Mesenchymal stem cell (in vitro differentiated cells and primary cell): ENCODE measurements around the gene MT1A.
"Not testable (repeated sequence)": the region's sequence is repeated elsewhere in the genome, so short reads cannot be mapped to it uniquely, and the experiment has no call there.

Source experiments
- DNase-seq: peaks from one replicate; pipeline ENCODE4 v3.0.0-alpha.2; 2013
- H2AFZ ChIP-seq: one replicate; pipeline ENCODE4 v1.6.1; 2013; ENCODE audit warnings: low read depth, mild to moderate bottlenecking, control low read depth, inconsistent platforms, low read length, moderate library complexity
- H2AK5ac ChIP-seq: 2 replicates; pipeline ENCODE4 v1.6.1; 2013; ENCODE audit warnings: low read length, moderate library complexity, mild to moderate bottlenecking, inconsistent platforms; ENCODE audit not compliant: severe bottlenecking
- H2BK120ac ChIP-seq: one replicate; pipeline ENCODE4 v1.6.1; 2013; ENCODE audit warnings: low read depth, mild to moderate bottlenecking, inconsistent platforms, low read length, moderate library complexity
- H2BK12ac ChIP-seq, 2 experiments: one replicate each; pipeline ENCODE4 v1.6.1; 2013; ENCODE audit warnings: inconsistent platforms in 2 of 2, low read length in 2 of 2, mild to moderate bottlenecking in 2 of 2, moderate library complexity in 2 of 2, control low read depth in 1 of 2
- H2BK15ac ChIP-seq: one replicate; pipeline ENCODE4 v1.6.1; 2013; ENCODE audit warnings: mild to moderate bottlenecking, low read depth, inconsistent platforms; ENCODE audit not compliant: poor library complexity, severe bottlenecking
- H2BK5ac ChIP-seq: 2 replicates; pipeline ENCODE4 v1.6.1; 2013; ENCODE audit warnings: low read depth, mild to moderate bottlenecking, low read length, control low read depth, inconsistent platforms; ENCODE audit not compliant: poor library complexity, severe bottlenecking
- H3K14ac ChIP-seq, 2 experiments: one replicate each; pipeline ENCODE4 v1.6.1; 2013; ENCODE audit warnings: inconsistent platforms in 2 of 2, low read length in 2 of 2, control low read depth in 1 of 2, mild to moderate bottlenecking in 1 of 2, moderate library complexity in 1 of 2
- H3K18ac ChIP-seq, 2 experiments: one replicate each; pipeline ENCODE4 v1.6.1; 2013; ENCODE audit warnings: inconsistent platforms in 2 of 2, low read length in 2 of 2, control low read depth in 1 of 2, low read depth in 1 of 2, mild to moderate bottlenecking in 1 of 2
- H3K23ac ChIP-seq, 2 experiments: one replicate each; pipeline ENCODE4 v1.6.1; 2013; ENCODE audit warnings: inconsistent platforms in 2 of 2, low read length in 2 of 2, mild to moderate bottlenecking in 2 of 2, moderate library complexity in 2 of 2, control low read depth in 1 of 2
- H3K27ac ChIP-seq: 2 replicates; pipeline ENCODE4 v1.5.1; 2013; ENCODE audit warnings: mild to moderate bottlenecking, moderate library complexity, low read length, control low read depth, inconsistent platforms; ENCODE audit not compliant: poor library complexity, severe bottlenecking
- H3K27me3 ChIP-seq, 2 experiments: 2 replicates each; pipeline versions ENCODE4 v1.6.1 to v1.7.0; 2013; ENCODE audit warnings: low read length in 2 of 2, mild to moderate bottlenecking in 2 of 2, moderate library complexity in 2 of 2, control low read depth in 1 of 2, inconsistent platforms in 1 of 2; ENCODE audit not compliant: control insufficient read depth in 1 of 2, insufficient read depth in 1 of 2
- H3K36me3 ChIP-seq, 2 experiments: 2 replicates each; pipeline versions ENCODE4 v1.6.1 to v1.7.0; 2013; ENCODE audit warnings: low read length in 2 of 2, control low read depth in 1 of 2, inconsistent platforms in 1 of 2, low read depth in 1 of 2, mild to moderate bottlenecking in 1 of 2; ENCODE audit not compliant: insufficient read depth in 2 of 2, control insufficient read depth in 1 of 2
- H3K4ac ChIP-seq, 2 experiments: one replicate each; pipeline ENCODE4 v1.6.1; 2013; ENCODE audit warnings: inconsistent platforms in 2 of 2, low read length in 2 of 2, mild to moderate bottlenecking in 2 of 2, moderate library complexity in 2 of 2, control low read depth in 1 of 2, low read depth in 1 of 2
- H3K4me1 ChIP-seq: 2 replicates; pipeline ENCODE4 v1.6.1; 2013; ENCODE audit warnings: low read depth, low read length, control low read depth; ENCODE audit not compliant: control insufficient read depth, insufficient read depth
- H3K4me2 ChIP-seq: 2 replicates; pipeline ENCODE4 v1.6.1; 2013; ENCODE audit warnings: low read length, mild to moderate bottlenecking, inconsistent platforms; ENCODE audit not compliant: poor library complexity, severe bottlenecking
- H3K4me3 ChIP-seq, 2 experiments: 2 replicates each; pipeline versions ENCODE4 v1.5.1 to v1.7.0; 2013; ENCODE audit warnings: low read length in 2 of 2, mild to moderate bottlenecking in 2 of 2, control low read depth in 1 of 2, low read depth in 1 of 2; ENCODE audit not compliant: insufficient read depth in 1 of 2
- H3K79me1 ChIP-seq: replicated peaks from 2 replicates; pipeline ENCODE4 v1.6.1; 2013; ENCODE audit warnings: mild to moderate bottlenecking, control low read depth, low read length, inconsistent platforms; ENCODE audit not compliant: poor library complexity, severe bottlenecking
- H3K9ac ChIP-seq: 2 replicates; pipeline ENCODE4 v1.7.0; 2013; ENCODE audit warnings: mild to moderate bottlenecking, low read length, moderate library complexity
- H3K9me3 ChIP-seq: 2 replicates; pipeline ENCODE4 v1.7.0; 2013; ENCODE audit warnings: mild to moderate bottlenecking, low read length; ENCODE audit not compliant: control insufficient read depth
- H4K8ac ChIP-seq: one replicate; pipeline ENCODE4 v1.6.1; 2013; ENCODE audit warnings: inconsistent platforms, mild to moderate bottlenecking, low read length, moderate library complexity
- H4K91ac ChIP-seq: one replicate; pipeline ENCODE4 v1.6.1; 2013; ENCODE audit warnings: mild to moderate bottlenecking, low read length, inconsistent platforms
- WGBS: methylation state at CpG from one replicate; pipeline ENCODE4 v1.1.7; 2013; ENCODE audit warnings: mixed read lengths; 5-methylcytosine and 5-hydroxymethylcytosine counted together

MT1A gene

DNA sequence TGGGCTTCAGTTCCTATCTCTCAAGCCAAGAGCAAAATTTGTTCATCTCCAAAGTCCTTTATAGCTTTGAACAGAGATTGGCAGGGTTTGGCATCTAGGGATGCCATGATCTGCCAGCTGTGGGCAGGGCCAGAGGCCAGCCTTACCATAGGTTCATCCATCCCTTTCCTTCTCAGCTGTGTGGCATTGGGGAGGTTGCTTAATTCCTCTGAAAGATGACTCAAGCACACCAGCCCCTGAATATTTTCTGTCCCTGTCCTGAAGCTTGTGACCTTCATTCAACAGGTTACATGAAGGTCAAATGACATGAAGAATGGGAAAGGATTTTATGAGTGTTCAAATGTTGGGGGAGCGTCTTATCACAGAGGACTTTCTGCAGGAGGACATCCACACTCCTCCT, 26.0 kb downstream of the MT1A start:
- Histone ChIP-seq H2AFZ (no peak overlapping the region), H4K8ac (no peak overlapping the region), H3K14ac (no peak overlapping the region), H3K9ac (no peak overlapping the region), H3K36me3 (no peaks in the 10 kb centered on the region), H3K4me2 (no peak overlapping the region), H3K18ac (no peak overlapping the region), H3K79me1 (no peaks in the 10 kb centered on the region), H3K27me3 (peaks cover 92 to 96% of the 10 kb centered on the region in 2 experiments), H2BK5ac (no peak overlapping the region), H3K4me1 (peaks cover 18% of the 10 kb centered on the region), H2BK120ac (no peak overlapping the region), H2AK5ac (no peak overlapping the region), H3K23ac (no peak overlapping the region), H3K4me3 (no peak overlapping the region), H3K4ac (no peak overlapping the region), H2BK12ac (no peak overlapping the region), H2BK15ac (no peak overlapping the region), H3K9me3 (no peaks in the 10 kb centered on the region), H4K91ac (no peak overlapping the region), H3K27ac (no peak overlapping the region)
- WGBS, result no CpG with 5 or more reads among the region's 1 CpG
- DNase-seq, result no peak

DNA sequence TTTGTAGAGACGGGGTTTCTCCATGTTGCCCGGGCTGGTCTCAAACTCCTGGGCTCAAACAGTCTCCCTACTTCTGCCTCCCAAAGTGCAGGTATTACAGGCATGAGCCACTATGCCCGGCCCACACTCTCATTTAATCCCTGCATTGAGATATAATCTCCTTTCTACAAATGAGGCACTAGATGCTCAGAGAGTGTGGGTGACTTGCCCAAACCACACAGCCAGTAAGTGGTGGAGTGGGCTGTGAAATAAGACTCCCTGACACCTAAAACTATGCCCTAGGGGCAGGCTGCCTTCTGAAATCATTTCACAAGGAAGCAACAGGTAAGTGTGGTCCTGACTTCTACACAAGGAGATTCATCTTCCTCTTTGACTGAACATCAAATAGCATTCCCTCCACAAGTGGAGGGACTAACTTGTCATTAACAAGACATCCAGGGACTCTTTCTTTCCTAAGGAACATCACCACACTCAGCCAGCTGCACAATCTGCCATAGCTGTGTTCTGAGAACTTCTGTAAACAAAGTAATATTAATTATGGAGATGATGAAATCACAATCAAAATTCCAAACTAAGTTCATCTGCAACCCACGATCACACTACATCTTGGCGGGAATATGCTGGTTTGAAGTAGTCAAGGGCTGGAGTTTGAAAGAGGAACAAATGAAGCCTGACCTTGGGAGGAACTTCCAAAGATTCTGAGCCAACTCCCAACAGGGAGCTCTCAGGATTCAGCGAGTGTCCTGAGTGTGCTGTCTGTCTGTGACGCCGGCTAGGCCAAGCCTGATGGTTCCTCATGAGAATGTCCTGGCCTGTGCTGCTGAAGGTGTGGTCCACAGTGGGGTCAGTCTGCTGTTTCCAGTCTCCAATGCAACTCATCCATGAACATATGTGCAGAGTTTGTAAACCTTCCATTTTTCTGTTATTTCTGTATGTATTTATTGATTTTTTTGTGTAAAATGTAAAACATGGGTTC, 27.1 kb downstream of the MT1A start:
- WGBS, result 66% methylated on average over 7 of the region's 8 CpGs
- not testable (repeated sequence) for H3K9ac ChIP-seq, H3K14ac ChIP-seq, H3K4ac ChIP-seq, H3K36me3 ChIP-seq, H2AK5ac ChIP-seq, H2BK15ac ChIP-seq, H4K8ac ChIP-seq, H2AFZ ChIP-seq, DNase-seq, H3K23ac ChIP-seq, H4K91ac ChIP-seq, H2BK12ac ChIP-seq, H2BK5ac ChIP-seq, H3K4me3 ChIP-seq, H3K9me3 ChIP-seq, H3K18ac ChIP-seq, H3K4me2 ChIP-seq, H3K79me1 ChIP-seq, H2BK120ac ChIP-seq, H3K27ac ChIP-seq
- peaks cover 92 to 96% of the 10 kb centered on the region in 2 experiments for H3K27me3 ChIP-seq
- peaks cover 20% of the 10 kb centered on the region for H3K4me1 ChIP-seq

DNA sequence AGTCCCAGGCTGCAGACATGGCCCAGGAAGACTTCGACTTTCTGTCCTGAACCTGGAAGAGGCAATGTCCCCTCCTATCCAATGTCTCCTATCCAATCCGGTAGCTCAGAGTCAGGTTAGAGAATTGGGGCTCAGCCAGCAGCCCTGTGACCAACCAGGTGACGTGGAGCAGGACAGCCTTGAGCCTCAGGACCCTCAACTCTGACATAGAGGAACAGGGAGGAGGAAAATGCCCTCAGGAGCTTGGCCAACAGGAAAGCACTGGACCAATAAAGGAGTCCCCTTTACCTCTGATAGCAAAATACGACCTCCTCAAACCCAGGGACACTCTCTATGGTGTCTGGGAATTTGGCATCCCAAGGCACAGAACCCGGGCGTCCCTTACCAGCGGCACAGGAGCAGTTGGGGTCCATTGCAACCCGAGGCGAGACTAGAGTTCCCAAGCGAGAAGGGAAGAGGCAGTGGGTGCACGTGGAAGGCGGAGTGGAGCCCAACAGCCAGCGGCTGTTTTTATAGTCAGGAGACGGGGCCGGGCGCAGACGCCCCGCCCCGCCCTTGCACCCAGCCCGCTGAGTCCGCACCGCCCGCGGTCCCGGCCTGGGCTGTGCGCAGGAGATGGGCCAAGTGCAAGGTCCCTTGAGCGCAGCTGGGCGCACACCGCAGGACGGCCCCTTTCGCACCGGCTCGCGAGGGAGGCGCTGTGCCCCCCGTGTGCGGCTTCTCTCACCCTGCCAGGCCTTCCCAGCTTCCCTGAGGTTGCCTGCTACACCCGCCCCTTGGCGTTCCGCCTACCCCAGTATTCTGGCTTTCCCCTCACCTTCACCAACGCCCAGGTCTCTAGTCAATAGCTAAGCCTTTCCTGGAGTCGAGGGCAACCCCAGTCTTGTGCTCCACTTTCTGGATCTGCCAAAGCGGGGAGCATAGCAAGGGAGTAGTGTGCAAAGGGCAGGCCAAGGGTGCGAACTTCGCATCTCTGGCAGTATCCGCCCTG, 29.4 kb downstream of the MT1A start, which contains the start of gene MT1G:
TSS of gene MT1G (minus strand) at position 485 of the 991 bp plus-strand sequence. CDS start at position 413, 72 bp downstream.
- no peak for DNase-seq
- Histone ChIP-seq H3K27me3 (peaks cover 73 to 94% of the 10 kb centered on the region in 2 experiments), H3K4me3 (no peak within 1 kb of the TSS), H2BK120ac (no peak within 1 kb of the TSS), H4K8ac (no peak within 1 kb of the TSS), H4K91ac (no peak within 1 kb of the TSS), H2AFZ (no peak within 1 kb of the TSS), H3K18ac (no peak within 1 kb of the TSS), H3K9ac (no peak within 1 kb of the TSS), H3K79me1 (no peaks in the 10 kb centered on the region), H2AK5ac (no peak within 1 kb of the TSS), H3K14ac (no peak within 1 kb of the TSS), H2BK15ac (no peak within 1 kb of the TSS), H3K36me3 (no peaks in the 10 kb centered on the region), H3K9me3 (no peaks in the 10 kb centered on the region), H3K27ac (no peak within 1 kb of the TSS), H3K4me1 (peaks cover 18% of the 10 kb centered on the region), H2BK5ac (no peak within 1 kb of the TSS), H3K4ac (no peak within 1 kb of the TSS), H2BK12ac (no peak within 1 kb of the TSS), H3K4me2 (peak within 1 kb of the TSS; percentile 32), H3K23ac (no peak within 1 kb of the TSS)
- 5% methylated on average over 45 of the region's 46 CpGs for WGBS
